HFF-Myc (cell line): ENCODE results near the gene RNU1-3.
A peak's percentile ranks its signal among the peaks of the same experiment; 100 is the strongest.
"Not testable (repeated sequence)": the region's sequence is repeated elsewhere in the genome, so short reads cannot be mapped to it uniquely, and the experiment has no call there.

Experiments used
- DNase-seq: peaks from one replicate; pipeline ENCODE4 v3.0.0-alpha.2; 2011; ENCODE audit warnings: low read depth; ENCODE audit errors: extremely low read depth
- H3K4me3 ChIP-seq: replicated peaks from 2 replicates; pipeline ENCODE4 v1.5.1; 2011; ENCODE audit warnings: low read depth, mild to moderate bottlenecking, control low read depth, low read length
- CTCF ChIP-seq: IDR thresholded peaks from 2 replicates; pipeline ENCODE4 v1.5.1; 2012; ENCODE audit warnings: mild to moderate bottlenecking, low read depth, low read length, control low read depth; ENCODE audit errors: missing control alignments

Gene RNU1-3

GRCh38 chr1:16666502-16667413 lies at the start of gene RNU1-3:
RNU1-3 (minus strand) TSS chr1:16666948.
- H3K4me3 ChIP-seq, DNase-seq: not testable (repeated sequence)

- not testable (repeated sequence) for H3K4me3 ChIP-seq, DNase-seq
Measured at GRCh38 chr1:16713480-16713879, 46.7 kb upstream of the RNU1-3 start.

- DNase-seq, H3K4me3 ChIP-seq: not testable (repeated sequence)
Measured at GRCh38 chr1:16712984-16713383, 46.2 kb upstream of the RNU1-3 start.

GRCh38 chr1:16712582-16712981 lies 45.8 kb upstream of the RNU1-3 start:
- not testable (repeated sequence) for H3K4me3 ChIP-seq, DNase-seq

DNA sequence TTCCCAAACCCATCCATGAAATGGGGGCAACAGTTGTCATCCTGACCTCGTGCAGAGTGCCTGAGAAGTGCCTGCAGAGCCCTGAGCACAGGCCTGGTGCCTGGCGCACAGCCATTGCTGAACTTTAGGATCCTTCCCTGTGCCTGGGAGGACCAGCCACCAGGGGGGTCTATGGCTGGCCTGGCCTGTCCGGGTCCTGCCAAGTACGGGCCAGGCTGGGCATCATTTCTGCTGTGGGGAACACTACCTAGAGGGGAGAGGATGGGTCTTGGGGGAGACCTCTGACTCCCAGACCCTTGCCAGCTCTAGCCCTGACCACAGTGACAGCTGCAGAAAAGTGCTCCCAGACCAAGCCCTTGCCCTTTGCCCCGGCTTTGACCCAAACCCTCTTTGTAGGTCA lies 45.4 kb upstream of the RNU1-3 start:
- not testable (repeated sequence) for DNase-seq, H3K4me3 ChIP-seq

DNA sequence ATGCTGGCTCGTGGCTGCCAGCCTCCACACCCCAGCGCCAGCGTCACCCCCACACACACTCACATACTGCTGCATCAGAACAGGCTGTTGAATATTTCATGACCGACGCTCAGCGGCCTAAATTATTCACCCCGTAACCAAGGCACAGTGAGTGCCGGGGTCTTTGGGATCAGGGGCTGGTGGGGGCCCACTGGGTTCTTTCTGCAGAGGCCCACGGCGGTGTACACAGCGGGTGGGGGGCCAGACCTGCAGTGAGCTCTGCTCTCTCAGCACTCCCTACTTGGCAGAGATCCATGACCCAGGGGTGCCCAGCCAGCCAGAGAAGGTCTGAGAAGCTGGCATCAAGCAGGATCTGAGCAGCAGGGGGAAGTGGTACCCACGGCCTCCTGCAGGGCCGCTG lies 43.9 kb upstream of the RNU1-3 start:
- not testable (repeated sequence) for DNase-seq

DNA sequence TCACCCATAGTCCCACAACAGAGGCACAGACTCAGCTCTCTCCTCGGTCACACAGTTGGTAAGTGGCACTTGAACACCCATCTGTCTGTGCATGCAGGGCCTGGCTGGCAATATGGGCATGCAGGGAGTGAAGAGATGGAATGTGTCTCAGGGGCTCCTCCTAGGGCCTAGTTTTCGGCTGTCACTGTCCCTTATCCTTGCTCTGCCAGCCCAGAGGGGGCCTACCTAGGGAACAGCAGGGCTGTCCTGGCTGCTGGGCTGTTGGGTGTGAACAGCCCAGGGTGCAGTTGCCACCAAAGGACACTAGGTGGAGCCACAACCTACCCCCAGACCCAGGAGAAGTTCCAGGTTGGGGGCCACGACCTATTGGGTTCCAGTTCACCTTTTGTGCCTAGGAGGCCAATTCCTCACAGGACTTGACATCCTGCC lies 42.9 kb upstream of the RNU1-3 start:
- DNase-seq, H3K4me3 ChIP-seq: not testable (repeated sequence)
- TF ChIP-seq CTCF: peak; percentile 34

More for the DNA sequence above, 43.9 kb upstream of the RNU1-3 start:
- not testable (repeated sequence) for H3K4me3 ChIP-seq

DNA sequence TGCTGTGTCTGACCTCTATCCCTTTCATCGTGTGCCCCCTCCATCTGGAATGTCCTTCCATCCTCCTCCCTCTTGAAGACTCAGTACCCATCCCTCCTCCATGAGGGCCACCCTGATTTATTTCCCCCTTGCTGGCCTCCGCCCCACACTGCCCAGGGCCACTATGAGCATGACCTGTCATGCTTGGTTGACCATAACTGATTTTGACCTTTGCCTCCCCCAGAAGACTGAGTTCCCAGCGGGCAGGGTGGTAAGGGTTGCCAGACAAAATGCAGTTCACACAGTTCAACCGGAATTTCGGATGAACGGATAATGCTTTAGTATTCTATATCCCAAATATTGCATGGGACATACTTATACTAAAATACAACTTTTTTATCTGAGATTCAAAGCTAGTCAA lies 42.0 kb upstream of the RNU1-3 start:
- DNase-seq, H3K4me3 ChIP-seq: not testable (repeated sequence)

- DNase-seq, H3K4me3 ChIP-seq: not testable (repeated sequence)
Measured at GRCh38 chr1:16707130-16708093, 40.7 kb upstream of the RNU1-3 start.

GRCh38 chr1:16706302-16706701 lies 39.6 kb upstream of the RNU1-3 start:
- H3K4me3 ChIP-seq, DNase-seq: not testable (repeated sequence)

DNA sequence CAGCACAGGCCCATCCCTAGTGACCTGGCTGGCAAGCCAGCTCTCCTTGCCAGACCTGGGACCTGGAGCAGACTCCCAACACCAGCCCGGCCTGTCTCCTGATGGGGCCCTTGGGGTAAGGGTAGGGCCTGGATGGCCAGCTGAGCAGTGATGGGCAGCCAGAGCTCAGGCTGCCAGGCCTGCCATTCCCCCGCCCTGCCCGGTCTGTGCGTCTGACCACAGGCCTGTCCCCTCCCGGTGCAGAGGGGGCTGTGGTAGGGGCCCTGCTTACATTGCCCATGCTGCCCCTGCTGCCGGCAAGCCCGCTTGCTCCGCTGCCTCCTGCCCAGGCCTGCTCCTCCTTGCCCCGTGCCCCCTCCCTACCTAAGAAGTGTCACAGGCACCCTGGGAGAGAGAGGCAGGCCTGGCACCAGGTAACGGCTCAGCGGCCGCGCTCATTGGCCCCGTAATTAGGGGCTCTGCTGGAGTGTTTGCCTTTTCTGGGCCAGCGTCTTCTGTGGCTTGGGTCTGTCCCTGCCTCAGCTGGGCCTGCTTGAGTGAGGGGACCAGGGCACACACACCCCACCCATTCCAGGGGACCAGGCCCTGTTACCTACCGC lies 37.9 kb upstream of the RNU1-3 start:
- H3K4me3 ChIP-seq, DNase-seq: not testable (repeated sequence)

DNA sequence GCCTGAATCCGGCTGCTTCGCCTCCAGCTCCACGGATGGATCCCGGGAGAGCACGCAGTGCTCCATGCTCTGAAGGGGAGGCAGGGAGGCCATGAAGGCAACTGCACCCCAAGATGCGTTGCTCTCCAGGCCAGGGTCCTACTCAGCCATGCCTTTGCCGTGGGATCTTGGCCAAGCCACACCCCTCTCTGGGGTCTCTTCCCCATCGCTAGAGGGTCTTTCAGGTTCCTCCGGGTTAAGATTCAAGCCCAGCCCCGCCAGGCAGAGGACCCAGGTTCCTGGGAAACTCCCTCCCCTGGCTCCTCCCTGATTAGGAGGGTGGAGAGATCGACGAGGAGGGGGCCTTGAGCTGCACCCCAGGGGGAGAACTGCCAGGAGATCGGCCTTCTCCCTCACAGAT lies 37.3 kb upstream of the RNU1-3 start:
- not testable (repeated sequence) for DNase-seq, H3K4me3 ChIP-seq

GRCh38 chr1:16703602-16704001 lies 36.9 kb upstream of the RNU1-3 start:
- DNase-seq, H3K4me3 ChIP-seq: not testable (repeated sequence)

GRCh38 chr1:16703141-16703540 lies 36.4 kb upstream of the RNU1-3 start:
- not testable (repeated sequence) for H3K4me3 ChIP-seq, DNase-seq

DNA sequence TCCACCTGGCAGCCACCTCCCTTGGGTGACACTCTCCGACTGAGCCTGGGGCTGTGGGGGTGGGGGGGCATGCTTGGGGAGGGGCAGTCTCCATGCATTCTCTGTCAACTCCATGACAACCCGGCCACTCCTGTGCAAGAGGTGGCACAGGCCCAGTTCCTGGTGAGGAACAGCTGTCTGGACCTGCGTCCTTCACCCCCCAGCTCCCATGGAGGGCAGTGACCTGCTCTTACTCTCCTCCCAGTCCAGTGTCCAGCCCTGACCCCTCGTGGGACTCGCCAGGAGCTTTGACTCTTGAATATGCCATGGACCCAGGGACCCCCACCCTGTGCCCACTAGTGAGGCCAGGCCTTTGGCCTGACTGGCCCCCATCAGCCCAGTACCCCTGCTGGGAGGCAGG lies 35.5 kb upstream of the RNU1-3 start:
- H3K4me3 ChIP-seq, DNase-seq: not testable (repeated sequence)

DNA sequence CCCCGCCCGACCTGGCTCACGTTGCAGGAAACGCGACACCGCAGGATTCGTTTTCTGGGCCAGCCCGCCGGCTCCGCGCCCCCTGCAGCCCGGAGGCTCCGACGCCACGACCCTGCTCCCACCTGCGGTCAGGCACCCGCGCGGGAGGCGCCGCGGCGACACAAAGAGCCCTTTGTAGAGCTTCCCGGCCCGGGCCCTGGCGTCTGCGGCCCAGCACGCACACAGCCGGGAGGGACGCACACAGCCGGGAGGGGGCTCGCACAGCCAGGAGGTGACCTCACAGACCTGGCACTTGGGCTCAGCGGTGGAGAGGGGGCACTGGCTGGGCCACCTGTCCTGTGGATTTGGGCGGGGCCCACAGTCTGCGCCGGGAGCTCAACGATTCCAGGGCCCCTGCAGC lies 34.4 kb upstream of the RNU1-3 start:
- DNase-seq, H3K4me3 ChIP-seq: not testable (repeated sequence)
